ENCODE measurements around the gene MEIS2.

DNA sequence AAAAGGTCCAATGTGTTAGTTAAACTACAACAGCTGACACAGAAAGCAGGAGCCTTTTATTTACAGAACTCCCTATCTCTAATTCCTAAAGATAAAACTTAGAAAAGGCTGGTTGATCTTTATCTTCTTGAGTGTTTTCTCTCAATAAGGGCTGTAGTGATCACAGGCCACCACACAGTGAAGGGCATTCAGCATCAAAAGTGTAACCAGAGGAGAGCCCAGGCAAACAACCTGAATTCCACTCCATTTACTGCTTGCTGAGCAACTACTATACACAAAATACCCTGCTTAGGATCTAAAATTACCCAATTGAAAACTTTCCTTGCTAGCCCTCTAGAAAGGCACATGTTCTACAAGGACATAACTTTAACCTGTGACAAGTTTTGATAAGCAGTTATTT is 122.7 kb downstream of the MEIS2 start:
- no peak for TF ChIP-seq CTCF (conservative IDR thresholded peaks at IDR 0.05; ENCODE audit: low read depth in 2 of 2)
- no peak for TF ChIP-seq EZH2 (IDR thresholded peaks at IDR 0.05; ENCODE audit: low read depth, unreplicated experiment)
